NCI-H2081 treated with DMSO at 0.1 percent for 48 hours (cell line): ENCODE data around the gene FSIP1.

Source experiments
- DNase-seq: peaks from one replicate; lab custom pipeline; 2025; lab: John Stamatoyannopoulos, UW

Gene FSIP1

GRCh38 chr15:39756806-39757522, 25.7 kb downstream of the FSIP1 start:
- DNase-seq: peak; percentile 39

- no peak for DNase-seq
Measured at GRCh38 chr15:39752991-39753390, 29.6 kb downstream of the FSIP1 start.

GRCh38 chr15:39752246-39752645, 30.4 kb downstream of the FSIP1 start:
- DNase-seq: no peak

- DNase-seq: no peak
Measured at GRCh38 chr15:39748276-39748675, 34.4 kb downstream of the FSIP1 start.

GRCh38 chr15:39747326-39747725, 35.3 kb downstream of the FSIP1 start:
- no peak for DNase-seq

GRCh38 chr15:39746714-39747276, 35.8 kb downstream of the FSIP1 start:
- DNase-seq: no peak

GRCh38 chr15:39746176-39746575, 36.5 kb downstream of the FSIP1 start:
- DNase-seq: no peak

GRCh38 chr15:39745415-39745814, 37.2 kb downstream of the FSIP1 start:
- no peak for DNase-seq

- DNase-seq: no peak
Measured at GRCh38 chr15:39744334-39745103, 38.1 kb downstream of the FSIP1 start.

GRCh38 chr15:39743611-39744010, 39.0 kb downstream of the FSIP1 start:
- no peak for DNase-seq

- DNase-seq: no peak
Measured at GRCh38 chr15:39741258-39741657, 41.4 kb downstream of the FSIP1 start.

GRCh38 chr15:39738998-39739397, 43.6 kb downstream of the FSIP1 start:
- DNase-seq: no peak

- DNase-seq: no peak
Measured at GRCh38 chr15:39737196-39737550, 45.5 kb downstream of the FSIP1 start.

- DNase-seq: no peak
Measured at GRCh38 chr15:39736412-39737195, 46.0 kb downstream of the FSIP1 start.

GRCh38 chr15:39735120-39735717, 47.4 kb downstream of the FSIP1 start:
- DNase-seq: no peak

GRCh38 chr15:39731266-39731665, 51.4 kb downstream of the FSIP1 start:
- no peak for DNase-seq

- no peak for DNase-seq
Measured at GRCh38 chr15:39730552-39730951, 52.1 kb downstream of the FSIP1 start.

GRCh38 chr15:39729500-39729899, 53.1 kb downstream of the FSIP1 start:
- DNase-seq: no peak

- DNase-seq: no peak
Measured at GRCh38 chr15:39728845-39729244, 53.8 kb downstream of the FSIP1 start.

- DNase-seq: no peak
Measured at GRCh38 chr15:39721893-39722292, 60.7 kb downstream of the FSIP1 start.

GRCh38 chr15:39720621-39721611, 61.7 kb downstream of the FSIP1 start:
- DNase-seq: no peak
